Kidney tubule cell (primary cell): ENCODE data around the gene RINL.

Experiments used
- DNase-seq: peaks from one replicate; pipeline ENCODE4 v3.0.0-alpha.2; 2018; ENCODE audit warnings: low spot score

RINL gene

GRCh38 chr19:38877781-38878574 is at the start of gene RINL:
TSS of gene RINL (minus strand) at chr19:38878275. CDS start at chr19:38876742, 1,533 bp downstream.
- DNase-seq = peak; percentile 20

- DNase-seq = no peak
Observed at GRCh38 chr19:38924388-38924787, 46.3 kb upstream of the RINL start.

GRCh38 chr19:38922482-38922881 is 44.4 kb upstream of the RINL start:
- no peak for DNase-seq

- no peak for DNase-seq
Observed at GRCh38 chr19:38921420-38922274, 43.6 kb upstream of the RINL start.

GRCh38 chr19:38920602-38921419 is 42.7 kb upstream of the RINL start:
- DNase-seq = no peak

- DNase-seq = no peak
Observed at GRCh38 chr19:38919837-38920601, 41.9 kb upstream of the RINL start.

GRCh38 chr19:38918526-38918925 is 40.5 kb upstream of the RINL start:
- DNase-seq = no peak

- peak; percentile 19 for DNase-seq
Observed at GRCh38 chr19:38917921-38918491, 39.9 kb upstream of the RINL start.

GRCh38 chr19:38917516-38917915 is 39.4 kb upstream of the RINL start:
- DNase-seq = no peak

GRCh38 chr19:38915329-38916321 is 37.5 kb upstream of the RINL start:
- no peak for DNase-seq

- DNase-seq = no peak
Observed at GRCh38 chr19:38913958-38914357, 35.9 kb upstream of the RINL start.

GRCh38 chr19:38912600-38913514 is 34.8 kb upstream of the RINL start:
- no peak for DNase-seq

- DNase-seq = no peak
Observed at GRCh38 chr19:38911388-38912001, 33.4 kb upstream of the RINL start.

GRCh38 chr19:38910488-38910887 is 32.4 kb upstream of the RINL start:
- DNase-seq = no peak

GRCh38 chr19:38908911-38909310 is 30.8 kb upstream of the RINL start:
- no peak for DNase-seq

- DNase-seq = no peak
Observed at GRCh38 chr19:38907670-38908069, 29.6 kb upstream of the RINL start.

GRCh38 chr19:38907227-38907626 is 29.2 kb upstream of the RINL start:
- no peak for DNase-seq

GRCh38 chr19:38905620-38906019 is 27.5 kb upstream of the RINL start:
- DNase-seq = no peak
